Testis (tissue), 3 donors: ENCODE data around the gene CAPZB. TPM values are rescaled to one million over a fixed set of nuclear protein-coding genes. Genes with fewer than 3 reads are reported as not detected.

Experiments used
- DNase-seq: peaks from one replicate; pipeline ENCODE4 v3.0.0-alpha.2; 2019
- H3K27ac ChIP-seq, 2 donors: fragments of 200-600 bp; sonication (generic); one replicate each; pipeline ENCODE4 v1.5.1; 2019
- H3K27me3 ChIP-seq: fragments of 200-600 bp; sonication (generic); one replicate; pipeline ENCODE4 v1.5.1; 2019
- H3K36me3 ChIP-seq: fragments of 200-600 bp; sonication (generic); one replicate; pipeline ENCODE4 v1.5.1; 2017; ENCODE audit warnings: low read depth; ENCODE audit errors: missing control alignments
- H3K4me1 ChIP-seq: fragments of 200-600 bp; sonication (generic); one replicate; pipeline ENCODE4 v1.5.1; 2019
- H3K4me3 ChIP-seq, 2 donors: fragments of 200-600 bp; sonication (generic); one replicate each; pipeline ENCODE4 v1.5.1; 2017 to 2019
- H3K9me3 ChIP-seq: fragments of 200-600 bp; sonication (generic); one replicate; pipeline ENCODE4 v1.5.1; 2017
- CTCF ChIP-seq, 3 experiments: fragments of 450-650 bp in 2 of 3; fragments of 200-600 bp in 1 of 3; sonication (generic) in 1 of 3; IDR thresholded peaks; one replicate each; pipeline ENCODE4 v1.5.1; 2016 to 2019; ENCODE audit warnings: antibody characterized with exemption in 3 of 3, mild to moderate bottlenecking in 2 of 3, moderate library complexity in 1 of 3
- POLR2A ChIP-seq: fragments of 450-650 bp; IDR thresholded peaks from one replicate; pipeline ENCODE4 v1.6.1; 2017; ENCODE audit warnings: antibody characterized with exemption, mild to moderate bottlenecking, moderate library complexity
- WGBS, 2 donors: methylation state at CpG; one replicate each; pipeline ENCODE4 v1.1.5; 2018; 5-methylcytosine and 5-hydroxymethylcytosine counted together
- intact Hi-C: fragments of 100-400 bp; cut with DNase I; formaldehyde crosslinking; loops from one replicate; pipeline ENCODE4 v1.15.1; 2023; ENCODE audit warnings: low total_unique reads
- polyA plus RNA-seq: library from polyadenylated mRNA; stranded (reverse); fragments of 350-450 nt; fragmentation: Illumina TruSeq; extraction: RNeasy Lipid Tissue Mini Kit (QIAGEN cat#74804); gene quantifications from one replicate; pipeline ENCODE4 v1.2.3, GENCODE V29; 2014; ENCODE audit warnings: low read depth, low replicate concordance; ENCODE audit not compliant: insufficient read depth
- total RNA-seq, 2 donors: library from RNA; depleted of rRNA; stranded (reverse); fragments of >200 nt; gene quantifications; one replicate each; pipeline ENCODE4 v1.2.3, GENCODE V29; 2016

CAPZB gene
- total and polyA plus RNA-seq, 3 donors from 2014 or later = 147 to 502 (median 207) TPM

- Histone ChIP-seq H3K36me3 (no peaks in the 10 kb centered on the region), H3K27ac (no peak overlapping the region), H3K27me3 (no peaks in the 10 kb centered on the region), H3K4me3 (no peak overlapping the region), H3K9me3 (no peaks in the 10 kb centered on the region), H3K4me1 (peaks cover 10% of the 10 kb centered on the region)
- TF ChIP-seq POLR2A (no peak), CTCF (IDR thresholded peaks at IDR 0.05) (no peak)
- 92 to 98% methylated on average over 8 to 17 of the region's 17 CpGs for WGBS, 2 donors
- intact Hi-C loops = no loop called here
- DNase-seq = no peak
Observed at GRCh38 chr1:19349999-19350398, 135.3 kb downstream of the CAPZB start.

- TF ChIP-seq CTCF (IDR thresholded peaks at IDR 0.05) (no peak), POLR2A (no peak)
- H3K4me3 ChIP-seq = no peak overlapping the region
- no peak overlapping the region for H3K27ac ChIP-seq
- H3K36me3 ChIP-seq = no peaks in the 10 kb centered on the region
- no peak for DNase-seq
- no peaks in the 10 kb centered on the region for H3K27me3 ChIP-seq
- WGBS, 2 donors = 76 to 90% methylated on average over 10 to 14 of the region's 15 CpGs
- peaks cover 17% of the 10 kb centered on the region for H3K4me1 ChIP-seq
- H3K9me3 ChIP-seq = no peaks in the 10 kb centered on the region
- intact Hi-C loops = no loop called here
Observed at GRCh38 chr1:19348441-19349198, 136.7 kb downstream of the CAPZB start.

- Histone ChIP-seq H3K36me3 (no peaks in the 10 kb centered on the region), H3K27me3 (no peaks in the 10 kb centered on the region), H3K27ac (no peak overlapping the region), H3K4me3 (no peak overlapping the region), H3K9me3 (no peaks in the 10 kb centered on the region), H3K4me1 (peaks cover 26% of the 10 kb centered on the region)
- no peak for DNase-seq
- TF ChIP-seq CTCF (IDR thresholded peaks at IDR 0.05) = no peak
- TF ChIP-seq POLR2A = no peak
- WGBS, 2 donors = 82 to 86% methylated on average over 14 of the region's 14 CpGs
- intact Hi-C loops = no loop called here
Observed at GRCh38 chr1:19347533-19348172, 137.7 kb downstream of the CAPZB start.

- no peaks in the 10 kb centered on the region for H3K27me3 ChIP-seq
- no peaks in the 10 kb centered on the region for H3K36me3 ChIP-seq
- H3K9me3 ChIP-seq = no peaks in the 10 kb centered on the region
- DNase-seq = no peak
- peaks cover 37% of the 10 kb centered on the region for H3K4me1 ChIP-seq
- intact Hi-C loops = no loop called here
- H3K4me3 ChIP-seq = no peak overlapping the region
- 77 to 88% methylated on average over 6 of the region's 6 CpGs for WGBS, 2 donors
- H3K27ac ChIP-seq = no peak overlapping the region
- TF ChIP-seq POLR2A (no peak), CTCF (IDR thresholded peaks at IDR 0.05) (no peak)
Observed at GRCh38 chr1:19346026-19346425, 139.3 kb downstream of the CAPZB start.
